Immature natural killer cell (primary cell): Measurements from ENCODE around the gene MYO9A. TPM values are rescaled to one million over a fixed set of nuclear protein-coding genes. Genes with fewer than 3 reads are reported as not detected.

Experiments used
- DNase-seq, 3 donors: peaks; one replicate each; pipeline ENCODE4 v3.0.0; 2022; ENCODE audit warnings: mixed read lengths in 1 of 3
- H3K27ac Mint-ChIP-seq, 6 donors: one replicate each; pipeline ENCODE4 v1.8.0; 2020; ENCODE audit warnings: mixed read lengths in 6 of 6, mild to moderate bottlenecking in 5 of 6, inconsistent platforms in 4 of 6, moderate library complexity in 3 of 6
- H3K27me3 Mint-ChIP-seq, 3 donors: one replicate each; pipeline ENCODE4 v1.8.0; 2020 to 2021; ENCODE audit warnings: low read depth in 3 of 3, mild to moderate bottlenecking in 3 of 3, mixed read lengths in 3 of 3, moderate library complexity in 3 of 3, inconsistent platforms in 1 of 3
- H3K36me3 Mint-ChIP-seq, 3 donors: one replicate each; pipeline ENCODE4 v1.8.0; 2020; ENCODE audit warnings: mixed read lengths in 3 of 3, inconsistent platforms in 2 of 3, mild to moderate bottlenecking in 2 of 3
- H3K4me1 Mint-ChIP-seq, 2 donors: one replicate each; pipeline ENCODE4 v1.8.0; 2020; ENCODE audit warnings: inconsistent platforms in 2 of 2, mild to moderate bottlenecking in 2 of 2, mixed read lengths in 2 of 2, moderate library complexity in 1 of 2
- H3K4me3 Mint-ChIP-seq, 5 donors: one replicate each; pipeline ENCODE4 v1.8.0; 2020; ENCODE audit warnings: mild to moderate bottlenecking in 5 of 5, mixed read lengths in 5 of 5, inconsistent platforms in 3 of 5, moderate library complexity in 3 of 5
- H3K9me3 Mint-ChIP-seq, 6 donors: one replicate each; pipeline ENCODE4 v1.8.0; 2020; ENCODE audit warnings: mild to moderate bottlenecking in 6 of 6, mixed read lengths in 6 of 6, inconsistent platforms in 4 of 6, moderate library complexity in 3 of 6
- polyA plus RNA-seq, 3 donors: library from polyadenylated mRNA; unstranded; fragments of 300-500 nt; fragmentation: Illumina TruSeq; gene quantifications; one replicate each; pipeline ENCODE4 v1.2.3, GENCODE V29; 2021

MYO9A gene
- polyA plus RNA-seq, 3 donors from 2014 or later, result 6.3 to 15.6 (median 9.5) TPM

- H3K27ac Mint-ChIP-seq, result no peak overlapping the region
- H3K4me3 Mint-ChIP-seq, result no peak overlapping the region
- H3K27me3 Mint-ChIP-seq, result peaks cover 3 to 11% (median 5%) of the 10 kb centered on the region in 3 donors
- H3K36me3 Mint-ChIP-seq, result no peaks in the 10 kb centered on the region
- no peaks in the 10 kb centered on the region for H3K4me1 Mint-ChIP-seq
- peaks cover 0 to 1% (median 0%) of the 10 kb centered on the region in 6 donors for H3K9me3 Mint-ChIP-seq
- no peak for DNase-seq
Measured at GRCh38 chr15:71784719-71785118, 333.2 kb downstream of the MYO9A start.

DNA sequence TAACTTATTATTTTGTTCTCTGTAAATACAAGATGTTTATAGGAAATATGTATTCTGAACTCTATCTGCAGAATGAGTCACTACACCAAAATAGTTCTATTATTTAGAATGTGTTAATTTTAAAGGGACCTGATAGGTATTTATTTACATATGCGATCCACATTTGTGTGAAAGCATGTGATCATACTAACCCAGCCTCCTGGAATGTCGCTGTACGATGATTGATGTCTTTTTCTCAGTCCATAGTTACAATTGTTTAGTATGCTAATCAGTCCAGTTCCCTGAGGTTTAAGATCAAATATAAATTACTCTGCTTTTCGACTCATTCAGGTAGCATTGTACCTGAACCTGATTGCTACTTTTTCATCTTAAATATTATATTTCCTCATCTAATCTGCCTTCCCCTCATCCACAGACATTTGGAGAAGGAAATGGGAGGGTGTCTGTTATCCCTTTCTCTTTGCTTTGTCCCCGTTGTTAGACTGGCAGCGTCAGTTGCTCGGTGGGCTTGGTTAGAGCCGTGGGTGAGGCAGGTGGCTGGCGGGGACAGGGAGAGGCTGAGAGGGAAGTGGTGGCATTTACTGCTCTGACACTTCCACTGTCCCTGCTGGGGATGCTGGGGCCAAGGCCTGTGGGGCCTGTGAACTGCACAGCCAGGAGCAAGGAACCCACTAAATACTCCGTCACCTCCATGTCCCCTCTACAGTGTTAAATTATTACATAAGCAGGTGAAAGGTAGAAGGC is 335.4 kb downstream of the MYO9A start:
- Mint-ChIP-seq H3K4me1 (no peaks in the 10 kb centered on the region), H3K9me3 (peaks cover 0 to 1% (median 0%) of the 10 kb centered on the region in 6 donors), H3K27me3 (peaks cover 3 to 13% (median 5%) of the 10 kb centered on the region in 3 donors), H3K27ac (no peak overlapping the region), H3K4me3 (no peak overlapping the region), H3K36me3 (no peaks in the 10 kb centered on the region)
- DNase-seq, result no peak

DNA sequence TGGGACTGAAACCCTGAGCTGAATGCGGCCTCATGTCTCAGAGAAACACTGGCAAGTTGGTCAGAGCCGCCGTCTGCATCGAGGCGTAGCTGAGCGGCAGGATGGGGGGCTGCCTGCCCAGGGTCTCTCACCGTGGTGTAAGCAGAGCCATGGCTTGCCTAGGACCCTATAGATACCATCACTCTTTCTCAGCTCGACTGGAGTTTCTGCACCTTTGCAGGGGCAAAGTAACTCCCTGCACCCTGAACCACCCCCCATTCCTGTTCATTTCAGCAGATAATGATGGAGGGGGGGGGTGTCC is 336.0 kb downstream of the MYO9A start:
- Mint-ChIP-seq H3K36me3 (no peaks in the 10 kb centered on the region), H3K9me3 (peaks cover 0 to 1% (median 0%) of the 10 kb centered on the region in 6 donors), H3K27ac (no peak overlapping the region), H3K27me3 (peaks cover 3 to 13% (median 5%) of the 10 kb centered on the region in 3 donors), H3K4me3 (no peak overlapping the region), H3K4me1 (no peaks in the 10 kb centered on the region)
- DNase-seq, result no peak

GRCh38 chr15:71781179-71781964 is 336.6 kb downstream of the MYO9A start:
- Mint-ChIP-seq H3K4me3 (no peak overlapping the region), H3K9me3 (peaks cover 0 to under 1% (median 0%) of the 10 kb centered on the region in 6 donors), H3K4me1 (no peaks in the 10 kb centered on the region), H3K36me3 (no peaks in the 10 kb centered on the region), H3K27me3 (peaks cover 3 to 13% (median 3%) of the 10 kb centered on the region in 3 donors), H3K27ac (no peak overlapping the region)
- no peak for DNase-seq

DNA sequence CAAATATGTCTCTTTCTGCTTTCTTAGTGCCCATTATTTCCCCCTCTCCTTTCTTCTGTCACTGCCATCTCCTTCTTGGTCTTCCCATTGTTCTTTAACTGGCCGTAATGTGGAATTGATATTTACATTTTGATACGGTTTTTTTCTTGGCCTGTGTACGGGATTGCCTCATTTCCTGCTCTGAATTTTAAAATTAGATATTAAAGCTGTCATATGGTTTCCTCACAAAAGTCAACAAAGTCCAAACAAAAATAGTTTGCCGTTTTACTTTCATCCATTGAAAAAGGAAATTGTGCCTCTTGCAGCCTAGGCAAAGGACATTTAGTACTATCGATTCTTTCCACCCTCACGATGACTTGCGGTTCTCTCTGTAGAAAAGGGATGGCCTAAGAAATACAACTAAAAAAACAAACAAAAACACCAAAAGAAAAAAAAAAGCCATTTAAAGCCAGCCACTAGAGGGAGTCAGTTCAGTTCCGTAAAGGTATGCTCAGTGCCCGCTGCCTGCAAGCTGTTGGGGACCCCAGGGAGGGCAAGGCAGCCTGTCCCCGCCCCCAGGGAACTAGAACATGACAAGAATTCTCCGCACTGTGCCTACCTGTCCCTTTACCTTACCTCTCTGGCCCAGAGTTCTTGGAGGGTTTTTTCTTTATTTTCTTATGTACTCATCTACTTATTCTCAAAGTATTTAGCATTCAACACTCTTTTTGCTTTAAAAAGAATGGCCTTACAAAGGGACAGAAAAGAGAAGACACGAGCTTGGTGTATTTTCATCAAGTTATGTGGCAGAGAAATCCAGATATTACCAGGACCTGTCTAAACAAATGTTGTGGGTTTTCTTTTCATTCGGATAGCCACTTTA is 337.6 kb downstream of the MYO9A start:
- Mint-ChIP-seq H3K27me3 (peaks cover 1 to 13% (median 3%) of the 10 kb centered on the region in 3 donors), H3K36me3 (no peaks in the 10 kb centered on the region), H3K4me1 (no peaks in the 10 kb centered on the region), H3K4me3 (no peak overlapping the region), H3K27ac (no peak overlapping the region), H3K9me3 (no peaks in the 10 kb centered on the region)
- peak in 2 of 3 donors; percentile 16 to 32 for DNase-seq

GRCh38 chr15:71779073-71779797 is 338.7 kb downstream of the MYO9A start:
- no peak for DNase-seq
- Mint-ChIP-seq H3K27ac (no peak overlapping the region), H3K36me3 (no peaks in the 10 kb centered on the region), H3K27me3 (peaks cover 1 to 11% (median 3%) of the 10 kb centered on the region in 3 donors), H3K4me3 (no peak overlapping the region), H3K4me1 (no peaks in the 10 kb centered on the region), H3K9me3 (no peaks in the 10 kb centered on the region)

- no peaks in the 10 kb centered on the region for H3K9me3 Mint-ChIP-seq
- no peaks in the 10 kb centered on the region for H3K4me1 Mint-ChIP-seq
Measured at GRCh38 chr15:71777216-71777943, 340.6 kb downstream of the MYO9A start.

GRCh38 chr15:71776304-71776703 is 341.6 kb downstream of the MYO9A start:
- Mint-ChIP-seq H3K27me3 (peaks cover 0 to 5% (median 1%) of the 10 kb centered on the region in 3 donors), H3K4me1 (no peaks in the 10 kb centered on the region)

More at GRCh38 chr15:71777216-71777943, 340.6 kb downstream of the MYO9A start:
- Mint-ChIP-seq H3K36me3 (no peaks in the 10 kb centered on the region), H3K4me3 (no peak overlapping the region), H3K27me3 (peaks cover 1 to 8% (median 3%) of the 10 kb centered on the region in 3 donors), H3K27ac (no peak overlapping the region)
- DNase-seq, result no peak

GRCh38 chr15:71775856-71776255 is 342.1 kb downstream of the MYO9A start:
- DNase-seq, result no peak
- Mint-ChIP-seq H3K4me1 (no peaks in the 10 kb centered on the region), H3K4me3 (no peak overlapping the region)

More at GRCh38 chr15:71776304-71776703, 341.6 kb downstream of the MYO9A start:
- no peaks in the 10 kb centered on the region for H3K9me3 Mint-ChIP-seq
- H3K4me3 Mint-ChIP-seq, result no peak overlapping the region
- no peak for DNase-seq
- H3K27ac Mint-ChIP-seq, result no peak overlapping the region
- H3K36me3 Mint-ChIP-seq, result no peaks in the 10 kb centered on the region

GRCh38 chr15:71773206-71773859 is 344.6 kb downstream of the MYO9A start:
- peaks cover 0 to 2% (median 0%) of the 10 kb centered on the region in 3 donors for H3K27me3 Mint-ChIP-seq
- no peaks in the 10 kb centered on the region for H3K9me3 Mint-ChIP-seq
- H3K4me3 Mint-ChIP-seq, result no peak overlapping the region
- DNase-seq, result no peak
- no peak overlapping the region for H3K27ac Mint-ChIP-seq
- no peaks in the 10 kb centered on the region for H3K4me1 Mint-ChIP-seq
- H3K36me3 Mint-ChIP-seq, result no peaks in the 10 kb centered on the region

More at GRCh38 chr15:71775856-71776255, 342.1 kb downstream of the MYO9A start:
- Mint-ChIP-seq H3K27ac (no peak overlapping the region), H3K36me3 (no peaks in the 10 kb centered on the region), H3K27me3 (peaks cover 0 to 2% (median 0%) of the 10 kb centered on the region in 3 donors), H3K9me3 (no peaks in the 10 kb centered on the region)
